Lung (tissue), 12 donors: ENCODE data around the gene ACSM6. TPM values are rescaled to one million over a fixed set of nuclear protein-coding genes. Genes with fewer than 3 reads are reported as not detected.

Experiments
- ATAC-seq: fragments of 200-7000 bp; cut with Tn5 transposase; one replicate; pipeline ENCODE4 v1.9.1; 2020; ENCODE audit warnings: moderate number of reproducible peaks; ENCODE audit not compliant: insufficient read depth, low FRiP score
- DNase-seq, 3 donors: peaks; one replicate each; pipeline ENCODE4 v3.0.0-alpha.2; 2013 to 2017
- H3K27ac ChIP-seq, 2 donors: one replicate each; pipeline ENCODE4 v1.5.1; 2013; ENCODE audit warnings: mild to moderate bottlenecking in 2 of 2, moderate library complexity in 2 of 2, control low read depth in 1 of 2, inconsistent platforms in 1 of 2, low read depth in 1 of 2, low read length in 1 of 2
- H3K27me3 ChIP-seq, 3 donors: one replicate each; pipeline ENCODE4 v1.5.1; 2013; ENCODE audit warnings: low read length in 2 of 3; ENCODE audit not compliant: control insufficient read depth in 3 of 3, insufficient read depth in 3 of 3
- H3K36me3 ChIP-seq, 4 donors: one replicate each; pipeline ENCODE4 v1.5.1; 2013; ENCODE audit warnings: low read length in 4 of 4, mild to moderate bottlenecking in 1 of 4, moderate library complexity in 1 of 4; ENCODE audit not compliant: control insufficient read depth in 4 of 4, insufficient read depth in 4 of 4
- H3K4me1 ChIP-seq, 5 donors: one replicate each; pipeline ENCODE4 v1.5.1; 2013; ENCODE audit warnings: low read length in 5 of 5, mild to moderate bottlenecking in 2 of 5, moderate library complexity in 1 of 5; ENCODE audit not compliant: control insufficient read depth in 5 of 5, insufficient read depth in 5 of 5
- H3K4me3 ChIP-seq: one replicate; pipeline ENCODE4 v1.5.1; 2013; ENCODE audit warnings: mild to moderate bottlenecking, control low read depth, moderate library complexity
- H3K9ac ChIP-seq, 2 donors: one replicate each; pipeline ENCODE4 v1.5.1; 2013; ENCODE audit warnings: low read length in 2 of 2, control low read depth in 1 of 2; ENCODE audit not compliant: insufficient read depth in 1 of 2
- H3K9me3 ChIP-seq, 4 donors: one replicate each; pipeline ENCODE4 v1.5.1; 2013; ENCODE audit warnings: low read length in 3 of 4, mild to moderate bottlenecking in 1 of 4, moderate library complexity in 1 of 4; ENCODE audit not compliant: control insufficient read depth in 4 of 4, insufficient read depth in 3 of 4
- CTCF ChIP-seq: IDR thresholded peaks from 2 replicates; pipeline ENCODE4 v1.5.1; 2012; ENCODE audit warnings: mild to moderate bottlenecking; ENCODE audit errors: control extremely low read depth, extremely low read depth
- WGBS, 2 donors: extraction: QIAGEN DNeasy Blood & Tissue Kit; methylation state at CpG; one replicate each; pipeline ENCODE4 v1.1.7; 2013; 5-methylcytosine and 5-hydroxymethylcytosine counted together
- polyA plus RNA-seq, 2 donors: library from polyadenylated mRNA; stranded (reverse); fragments of 200-250 nt; gene quantifications; one replicate each; pipeline ENCODE4 v1.2.1, GENCODE V29; 2013
- total RNA-seq, 2 donors: library from RNA; depleted of rRNA in 1 of 2; stranded (reverse); fragments of >200 nt in 1 of 2; gene quantifications; one replicate each; pipeline ENCODE4 v1.2.1, GENCODE V29; 2014 to 2021
- donor health status: control.
- donor health status: control.
- donor health status: Bipolar disorder and iron deficiency.
- donor health status: healthy.
- donor health status: DM: yes; HTN: yes; CAD: no.

Gene ACSM6
- total and polyA plus RNA-seq, 4 donors, result not detected

- ATAC-seq, result no peak
- Histone ChIP-seq H3K27ac (no peak overlapping the region), H3K9me3 (no peaks in the 10 kb centered on the region), H3K9ac (no peak overlapping the region), H3K4me1 (peaks cover 0 to 24% (median 4%) of the 10 kb centered on the region in 5 donors), H3K36me3 (peaks cover 8 to 25% (median 12%) of the 10 kb centered on the region in 4 donors), H3K27me3 (no peaks in the 10 kb centered on the region), H3K4me3 (no peak overlapping the region)
- WGBS, 2 donors, result 51 to 72% methylated on average over 3 of the region's 3 CpGs
- no peak for DNase-seq
- no peak for TF ChIP-seq CTCF
Measured at GRCh38 chr10:95249467-95249866, 55.4 kb downstream of the ACSM6 start.

GRCh38 chr10:95250856-95251255 lies 56.8 kb downstream of the ACSM6 start:
- Histone ChIP-seq H3K4me3 (no peak overlapping the region), H3K36me3 (peaks cover 0 to 17% (median 7%) of the 10 kb centered on the region in 4 donors), H3K27ac (no peak overlapping the region), H3K9me3 (no peaks in the 10 kb centered on the region), H3K27me3 (no peaks in the 10 kb centered on the region), H3K9ac (no peak overlapping the region), H3K4me1 (peaks cover 0 to 24% (median 4%) of the 10 kb centered on the region in 5 donors)
- WGBS, 2 donors, result 79 to 86% methylated on average over 4 of the region's 4 CpGs
- TF ChIP-seq CTCF, result no peak
- DNase-seq (no peak), ATAC-seq (no peak)

GRCh38 chr10:95253007-95253406 lies 59.0 kb downstream of the ACSM6 start:
- no peak for TF ChIP-seq CTCF
- Histone ChIP-seq H3K9me3 (peaks cover 0 to 4% (median 0%) of the 10 kb centered on the region in 4 donors), H3K36me3 (peaks cover 4 to 12% (median 8%) of the 10 kb centered on the region in 4 donors), H3K27ac (no peak overlapping the region), H3K27me3 (no peaks in the 10 kb centered on the region), H3K9ac (no peak overlapping the region), H3K4me1 (peaks cover 0 to 16% (median 0%) of the 10 kb centered on the region in 5 donors), H3K4me3 (no peak overlapping the region)
- WGBS, 2 donors, result 60 to 71% methylated on average over 2 of the region's 2 CpGs
- ATAC-seq (no peak), DNase-seq (no peak)

DNA sequence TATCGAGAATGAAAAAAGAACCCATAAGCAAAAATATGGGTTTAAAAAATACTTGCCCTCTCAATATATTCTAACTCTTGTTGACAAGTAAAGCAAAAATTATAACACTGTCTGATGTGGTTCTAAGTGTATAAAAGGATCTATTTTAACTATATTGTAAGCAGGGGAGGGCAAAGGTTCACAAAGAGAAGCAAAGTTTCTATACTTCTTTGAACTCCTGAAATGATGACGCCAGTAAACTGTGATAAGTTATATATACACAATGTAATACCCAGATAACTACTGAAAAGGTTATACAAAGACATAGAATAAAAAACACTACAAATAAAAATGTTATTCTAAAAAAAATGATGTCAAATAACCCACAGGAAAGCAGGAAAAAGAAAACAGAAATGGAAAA lies 59.6 kb downstream of the ACSM6 start:
- TF ChIP-seq CTCF, result no peak
- Histone ChIP-seq H3K4me1 (peaks cover 0 to 16% (median 0%) of the 10 kb centered on the region in 5 donors), H3K36me3 (peaks cover 4 to 12% (median 8%) of the 10 kb centered on the region in 4 donors), H3K4me3 (no peak overlapping the region), H3K9ac (no peak overlapping the region), H3K27ac (no peak overlapping the region), H3K9me3 (peaks cover 0 to 4% (median 0%) of the 10 kb centered on the region in 4 donors), H3K27me3 (no peaks in the 10 kb centered on the region)
- 89 to 91% methylated on average over 2 of the region's 2 CpGs for WGBS, 2 donors
- DNase-seq (no peak), ATAC-seq (no peak)
